OCI-LY7 (cell line): ENCODE data around the gene TSHZ2. TPM values are rescaled to one million over a fixed set of nuclear protein-coding genes. Genes with fewer than 3 reads are reported as not detected.
A peak's percentile ranks its signal among the peaks of the same experiment; 100 is the strongest.

ENCODE experiments used
- BruUV-seq: library from RNA; stranded (reverse); fragments of 400-500 nt; replicated peaks from 2 replicates; lab custom pipeline; 2021; lab: Mats Ljungman, UMichigan
- CTCF ChIA-PET: fragments of 300-600 bp; sonication (Branson Sonifier 250); formaldehyde crosslinking; loops from one replicate; lab custom pipeline; 2022; ENCODE audit warnings: antibody characterized with exemption; ENCODE audit not compliant: unreplicated experiment; lab: Charles Lee
- POLR2A ChIA-PET: fragments of 300-600 bp; sonication (Branson Sonifier 250); formaldehyde crosslinking; loops from one replicate; lab custom pipeline; 2022; ENCODE audit warnings: antibody characterized with exemption; lab: Charles Lee
- DNase-seq: peaks from one replicate; pipeline ENCODE4 v3.0.0-alpha.2; 2015; ENCODE audit warnings: low spot score
- H2AFZ ChIP-seq: fragments of 200-600 bp; sonication (generic), shearing (Covaris generic); 2 replicates; pipeline ENCODE4 v1.6.1; 2014; ENCODE audit warnings: mild to moderate bottlenecking, antibody characterized with exemption, low read length, moderate library complexity
- H3K27ac ChIP-seq: fragments of 200-600 bp; sonication (generic); 2 replicates; pipeline ENCODE4 v1.5.1; 2014; ENCODE audit warnings: mixed run types, low read depth, mild to moderate bottlenecking, moderate library complexity, low read length, inconsistent platforms; ENCODE audit not compliant: poor library complexity, severe bottlenecking
- H3K36me3 ChIP-seq: fragments of 200-600 bp; sonication (generic); 2 replicates; pipeline ENCODE4 v1.6.1; 2014; ENCODE audit warnings: mild to moderate bottlenecking, antibody characterized with exemption, low read length, moderate library complexity, mixed read lengths; ENCODE audit not compliant: insufficient read depth
- H3K4me1 ChIP-seq: fragments of 200-600 bp; sonication (generic); 2 replicates; pipeline ENCODE4 v1.5.1; 2014; ENCODE audit warnings: mild to moderate bottlenecking, low read length; ENCODE audit not compliant: insufficient read depth, poor library complexity, severe bottlenecking
- H3K4me2 ChIP-seq: fragments of 200-600 bp; sonication (generic); 2 replicates; pipeline ENCODE4 v1.6.1; 2014; ENCODE audit warnings: mild to moderate bottlenecking, low read length
- H3K4me3 ChIP-seq: fragments of 200-600 bp; sonication (generic); 2 replicates; pipeline ENCODE4 v1.5.1; 2014; ENCODE audit warnings: mild to moderate bottlenecking, low read depth, low read length; ENCODE audit not compliant: poor library complexity, severe bottlenecking
- H3K79me2 ChIP-seq: fragments of 200-600 bp; sonication (generic); 2 replicates; pipeline ENCODE4 v1.6.1; 2016; ENCODE audit warnings: low read depth, mild to moderate bottlenecking, low read length, moderate library complexity, mixed read lengths; ENCODE audit not compliant: insufficient read depth
- H3K9me2 ChIP-seq: fragments of 200-600 bp; sonication (generic); 2 replicates; pipeline ENCODE4 v1.6.1; 2016; ENCODE audit warnings: mild to moderate bottlenecking, low read length, mixed read lengths; ENCODE audit not compliant: insufficient read depth
- H3K9me3 ChIP-seq: fragments of 200-600 bp; sonication (generic); 2 replicates; pipeline ENCODE4 v1.6.1; 2014; ENCODE audit warnings: mild to moderate bottlenecking, mixed run types, low read length, mixed read lengths
- H4K20me1 ChIP-seq: fragments of 200-600 bp; sonication (generic); 2 replicates; pipeline ENCODE4 v1.6.1; 2014; ENCODE audit warnings: mild to moderate bottlenecking, antibody characterized with exemption, low read length, moderate library complexity, mixed read lengths; ENCODE audit not compliant: insufficient read depth
- CTCF ChIP-seq: fragments of 200-600 bp; sonication (generic); conservative IDR thresholded peaks from 2 replicates; pipeline ENCODE4 v1.5.1; 2014; ENCODE audit warnings: mild to moderate bottlenecking, antibody characterized with exemption, low read length, moderate library complexity, mixed read lengths
- EZH2phosphoT487 ChIP-seq: fragments of 200-600 bp; sonication (generic); IDR thresholded peaks from 2 replicates; pipeline ENCODE4 v1.6.1; 2018; ENCODE audit warnings: low read depth, borderline replicate concordance, mild to moderate bottlenecking, mixed run types, antibody characterized with exemption, low read length, moderate library complexity, mixed read lengths
- intact Hi-C: fragments of 100-400 bp; cut with micrococcal nuclease; formaldehyde crosslinking; loops from one replicate; pipeline ENCODE4 v1.10.0; 2022; ENCODE audit not compliant: unreplicated experiment
- total RNA-seq, 2 experiments: library from RNA; depleted of rRNA in 1 of 2; stranded (reverse); fragments of >200 nt in 1 of 2; shearing (Covaris generic) in 1 of 2; gene quantifications; 2 replicates each; pipeline ENCODE4 v1.2.3, GENCODE V29; 2014 to 2022

The TSHZ2 gene
- total RNA-seq, 2 experiments from 2014 or later, result not detected

DNA sequence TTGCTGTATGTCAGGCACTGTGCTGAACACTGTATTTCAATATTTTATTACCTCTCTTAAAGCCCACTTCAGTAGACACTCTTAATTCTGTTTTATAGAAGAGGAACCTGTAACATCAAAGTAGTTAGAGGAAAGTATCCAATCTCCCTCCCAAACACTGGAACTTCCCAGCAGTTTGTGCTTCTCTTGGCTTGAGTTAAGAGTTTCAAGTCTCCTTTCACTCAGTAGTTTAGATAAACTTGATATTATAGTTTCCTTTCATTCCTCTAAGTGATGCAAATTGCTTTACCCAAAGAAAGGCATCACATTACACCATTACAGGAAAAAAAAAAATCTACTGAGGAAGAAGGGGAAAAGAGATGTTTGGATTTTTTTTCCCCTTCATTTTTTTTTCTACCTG lies 164.3 kb downstream of the TSHZ2 start:
- BruUV-seq, result no TSS peak
- no peaks in the 10 kb centered on the region for H4K20me1 ChIP-seq
- no peaks in the 10 kb centered on the region for H3K9me2 ChIP-seq
- no peak overlapping the region for H2AFZ ChIP-seq
- no peak overlapping the region for H3K4me3 ChIP-seq
- TF ChIP-seq CTCF, result no peak
- TF ChIP-seq EZH2phosphoT487, result no peak
- no peaks in the 10 kb centered on the region for H3K79me2 ChIP-seq
- H3K4me2 ChIP-seq, result no peak overlapping the region
- intact Hi-C loops, result loop anchor here (5.0 kb wide), 1 partner anchor 94 kb away; no protein-coding TSS in a partner anchor
- POLR2A ChIA-PET, result interaction anchor here (0.7 to 3.3 kb wide), 5 partner anchors 10 to 786 kb away, joined by 3 to 13 read pairs (median 5); no protein-coding TSS in a partner anchor
- H3K36me3 ChIP-seq, result no peaks in the 10 kb centered on the region
- peaks cover 22% of the 10 kb centered on the region for H3K4me1 ChIP-seq
- CTCF ChIA-PET, result no interaction called here
- H3K9me3 ChIP-seq, result no peaks in the 10 kb centered on the region
- DNase-seq, result no peak
- H3K27ac ChIP-seq, result no peak overlapping the region

DNA sequence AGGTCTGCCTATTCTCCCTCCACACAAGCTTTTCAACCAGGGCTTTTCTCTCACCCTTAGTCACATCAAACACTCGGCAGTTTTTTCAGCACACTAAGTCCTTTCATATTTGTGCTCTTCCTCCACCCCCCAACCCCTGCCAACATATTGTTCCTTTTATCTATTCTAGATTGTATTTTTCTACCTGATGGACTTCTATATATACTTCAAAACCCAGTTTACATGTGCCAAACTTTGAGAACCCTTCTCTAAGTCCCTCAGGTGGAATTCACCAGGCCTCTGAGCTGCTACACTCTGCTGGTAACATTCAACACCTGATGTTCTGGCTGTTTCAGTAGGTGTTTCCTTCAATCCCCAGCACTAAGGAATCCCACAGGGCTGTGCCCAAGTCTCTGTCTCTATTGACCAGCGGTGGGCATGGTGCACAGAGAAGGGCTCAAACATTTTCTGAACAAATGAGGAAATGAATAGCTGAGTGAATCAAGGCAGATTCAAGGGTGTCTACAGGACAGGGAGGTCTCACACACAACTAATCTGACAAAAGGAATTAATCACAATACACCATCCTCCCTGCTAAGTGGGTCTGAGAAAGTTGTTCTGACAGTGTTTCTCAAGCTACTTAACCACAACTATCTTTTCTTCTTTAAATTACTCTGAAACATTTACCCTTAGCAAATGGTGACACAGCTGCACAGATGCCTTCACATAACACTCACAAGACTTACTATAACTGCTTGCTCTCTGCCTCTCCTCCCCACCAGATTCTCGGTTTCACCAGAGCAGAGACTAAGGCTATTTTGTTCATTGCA lies 166.5 kb downstream of the TSHZ2 start:
- H3K9me2 ChIP-seq, result no peaks in the 10 kb centered on the region
- TF ChIP-seq CTCF, result no peak
- TF ChIP-seq EZH2phosphoT487, result no peak
- no peaks in the 10 kb centered on the region for H3K36me3 ChIP-seq
- peak overlapping the region; percentile 62 for H3K27ac ChIP-seq
- POLR2A ChIA-PET, result interaction anchor here (0.5 to 4.3 kb wide), 17 partner anchors 8 to 1258 kb away, joined by 3 to 20 read pairs (median 5); no protein-coding TSS in a partner anchor
- H2AFZ ChIP-seq, result peak overlapping the region; percentile 98
- H3K4me2 ChIP-seq, result peak overlapping the region; percentile 25
- H4K20me1 ChIP-seq, result no peaks in the 10 kb centered on the region
- H3K4me1 ChIP-seq, result peaks cover 22% of the 10 kb centered on the region
- CTCF ChIA-PET, result interaction anchor here (0.8 kb wide), 1 partner anchor 16 kb away, joined by 3 read pairs; no protein-coding TSS in a partner anchor
- no TSS peak for BruUV-seq
- DNase-seq, result peak; percentile 52
- intact Hi-C loops, result loop anchor here (1.0 to 5.0 kb wide), 3 partner anchors 19 to 136 kb away; no protein-coding TSS in a partner anchor
- H3K4me3 ChIP-seq, result no peak overlapping the region
- peaks cover 10% of the 10 kb centered on the region for H3K9me3 ChIP-seq
- H3K79me2 ChIP-seq, result no peaks in the 10 kb centered on the region
